Upper lobe of right lung (tissue), 1 donor: ENCODE data around the gene SEL1L3. TPM values are rescaled to one million over a fixed set of nuclear protein-coding genes. Genes with fewer than 3 reads are reported as not detected.

ENCODE experiments used
- ATAC-seq: fragments of 200-7000 bp; cut with Tn5 transposase; one replicate; pipeline ENCODE4 v1.9.1; 2020; ENCODE audit warnings: mild to moderate bottlenecking, moderate library complexity
- DNase-seq: peaks from one replicate; pipeline ENCODE4 v3.0.0-alpha.2; 2020
- H3K27ac ChIP-seq: fragments of 200-600 bp; one replicate; pipeline ENCODE4 v1.8.0; 2022
- H3K27me3 ChIP-seq: fragments of 200-600 bp; one replicate; pipeline ENCODE4 v1.8.0; 2022; ENCODE audit warnings: mild to moderate bottlenecking
- H3K36me3 ChIP-seq: fragments of 200-600 bp; one replicate; pipeline ENCODE4 v1.8.0; 2022
- H3K4me1 ChIP-seq: fragments of 200-600 bp; one replicate; pipeline ENCODE4 v1.8.0; 2022
- H3K4me3 ChIP-seq: fragments of 200-600 bp; one replicate; pipeline ENCODE4 v1.8.0; 2022; ENCODE audit warnings: mild to moderate bottlenecking
- H3K9me3 ChIP-seq: fragments of 200-600 bp; one replicate; pipeline ENCODE4 v1.8.0; 2022
- intact Hi-C: fragments of 100-400 bp; cut with DNase I; formaldehyde crosslinking; loops from one replicate; pipeline ENCODE4 v1.11.0; 2022
- total RNA-seq: library from RNA; stranded (reverse); fragmentation: NEBNext Ultra II Directional; extraction: Animal tissue kit (Norgen Biotek cat#: 25700); gene quantifications from one replicate; pipeline ENCODE4 v1.2.1, GENCODE V29; 2021
- TF ChIP-seq, protein P1 (sequence below): fragments of 200-600 bp; IDR thresholded peaks from one replicate; pipeline ENCODE4 v1.8.0; 2022; ENCODE audit warnings: antibody characterized with exemption
- donor health status: DM: no; HTN: yes; CAD: no; lungs with severe emphysema.

The SEL1L3 gene
- total RNA-seq, 1 donor from 2014 or later = 69.2 TPM

DNA sequence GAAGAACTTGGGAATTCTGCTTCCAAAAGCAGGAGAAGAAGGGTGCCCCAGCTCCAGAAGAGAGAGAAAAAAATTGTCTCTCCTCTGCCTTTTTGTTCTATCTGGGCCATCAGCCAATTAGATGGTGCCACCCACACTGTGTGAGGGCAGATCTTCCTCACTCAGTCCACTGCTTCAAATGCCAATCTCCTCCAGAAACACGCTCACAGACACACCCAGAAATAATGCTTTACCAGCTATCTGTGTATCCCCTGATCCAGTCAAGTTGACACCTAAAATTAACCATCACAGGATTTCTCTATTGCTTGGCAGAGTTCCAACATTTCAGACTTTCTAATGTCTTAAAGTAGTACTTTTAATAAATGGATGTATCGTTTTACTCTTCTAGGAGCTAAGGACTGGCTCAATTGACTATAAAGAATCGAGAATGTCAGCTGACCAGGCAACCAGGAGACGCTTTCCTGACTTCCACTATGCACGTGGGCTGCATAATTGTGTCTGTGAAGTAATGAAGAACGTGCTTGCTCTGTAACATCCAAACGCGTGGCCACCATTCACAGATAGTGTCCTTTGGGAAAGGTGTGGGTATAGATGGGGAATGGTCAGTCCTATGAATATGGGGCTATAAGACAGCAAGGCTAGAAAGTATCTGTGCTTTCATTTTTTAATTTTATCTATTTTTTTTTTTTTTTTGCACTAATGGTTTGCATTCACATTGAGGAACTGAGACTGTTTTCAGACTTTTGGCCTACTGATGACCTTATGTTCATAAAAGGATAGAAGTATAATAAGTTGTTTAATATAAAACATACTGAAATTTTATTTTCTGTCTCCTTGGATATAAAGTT, 41.3 kb upstream of the SEL1L3 start:
- no peak for DNase-seq
- no peaks in the 10 kb centered on the region for H3K9me3 ChIP-seq
- H3K27ac ChIP-seq = no peak overlapping the region
- H3K4me1 ChIP-seq = no peaks in the 10 kb centered on the region
- TF ChIP-seq, protein P1, sequence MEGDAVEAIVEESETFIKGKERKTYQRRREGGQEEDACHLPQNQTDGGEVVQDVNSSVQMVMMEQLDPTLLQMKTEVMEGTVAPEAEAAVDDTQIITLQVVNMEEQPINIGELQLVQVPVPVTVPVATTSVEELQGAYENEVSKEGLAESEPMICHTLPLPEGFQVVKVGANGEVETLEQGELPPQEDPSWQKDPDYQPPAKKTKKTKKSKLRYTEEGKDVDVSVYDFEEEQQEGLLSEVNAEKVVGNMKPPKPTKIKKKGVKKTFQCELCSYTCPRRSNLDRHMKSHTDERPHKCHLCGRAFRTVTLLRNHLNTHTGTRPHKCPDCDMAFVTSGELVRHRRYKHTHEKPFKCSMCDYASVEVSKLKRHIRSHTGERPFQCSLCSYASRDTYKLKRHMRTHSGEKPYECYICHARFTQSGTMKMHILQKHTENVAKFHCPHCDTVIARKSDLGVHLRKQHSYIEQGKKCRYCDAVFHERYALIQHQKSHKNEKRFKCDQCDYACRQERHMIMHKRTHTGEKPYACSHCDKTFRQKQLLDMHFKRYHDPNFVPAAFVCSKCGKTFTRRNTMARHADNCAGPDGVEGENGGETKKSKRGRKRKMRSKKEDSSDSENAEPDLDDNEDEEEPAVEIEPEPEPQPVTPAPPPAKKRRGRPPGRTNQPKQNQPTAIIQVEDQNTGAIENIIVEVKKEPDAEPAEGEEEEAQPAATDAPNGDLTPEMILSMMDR = no peak
- peak; percentile 48 for ATAC-seq
- H3K4me3 ChIP-seq = no peak overlapping the region
- H3K27me3 ChIP-seq = no peaks in the 10 kb centered on the region
- no peaks in the 10 kb centered on the region for H3K36me3 ChIP-seq
- intact Hi-C loops = no loop called here

DNA sequence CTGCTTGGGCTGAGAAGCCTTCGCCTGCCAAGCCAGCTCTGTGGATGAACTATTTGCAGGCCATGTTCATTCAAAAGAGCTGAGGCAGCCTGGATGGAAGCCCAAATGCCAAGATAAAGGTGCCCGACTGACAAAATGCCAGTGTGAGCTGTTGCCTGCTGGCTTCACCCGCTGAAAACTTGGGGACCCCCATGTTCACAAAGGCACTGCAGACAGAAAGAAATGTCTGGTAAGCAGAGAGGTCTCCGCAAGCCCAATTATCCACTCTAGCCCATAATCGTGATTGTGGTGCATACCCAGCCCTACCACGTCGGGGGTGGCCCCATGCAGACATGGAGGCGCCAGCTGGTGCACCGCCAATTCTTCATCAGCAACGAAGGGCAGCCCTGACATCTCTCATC, 38.2 kb upstream of the SEL1L3 start:
- intact Hi-C loops = no loop called here
- Histone ChIP-seq H3K4me3 (no peak overlapping the region), H3K27me3 (no peaks in the 10 kb centered on the region), H3K36me3 (no peaks in the 10 kb centered on the region), H3K27ac (no peak overlapping the region), H3K9me3 (no peaks in the 10 kb centered on the region), H3K4me1 (no peaks in the 10 kb centered on the region)
- ATAC-seq (no peak), DNase-seq (no peak)
- TF ChIP-seq, protein P1 = no peak

DNA sequence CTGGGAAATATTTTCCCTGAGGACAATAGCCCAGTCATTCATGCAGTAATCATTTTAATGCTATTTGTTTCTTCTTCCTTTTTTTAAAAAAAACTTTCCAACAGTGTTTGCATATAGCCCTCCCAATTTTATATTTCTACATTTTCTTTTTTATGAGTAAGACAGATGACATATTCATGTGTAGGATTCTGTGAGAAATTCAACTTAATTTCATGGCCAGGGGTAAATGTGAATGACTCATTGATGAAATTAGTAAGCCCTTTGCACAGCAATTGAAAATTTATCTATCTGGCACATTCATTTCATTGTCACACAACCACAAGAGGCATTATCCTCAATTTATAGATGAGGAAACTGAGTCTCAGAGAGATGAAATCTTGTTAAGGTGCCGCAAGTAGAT, 37.5 kb upstream of the SEL1L3 start:
- no peak overlapping the region for H3K4me3 ChIP-seq
- intact Hi-C loops = no loop called here
- no peak for DNase-seq
- TF ChIP-seq, protein P1 = no peak
- H3K4me1 ChIP-seq = no peaks in the 10 kb centered on the region
- no peaks in the 10 kb centered on the region for H3K27me3 ChIP-seq
- no peaks in the 10 kb centered on the region for H3K36me3 ChIP-seq
- ATAC-seq = no peak
- H3K27ac ChIP-seq = no peak overlapping the region
- H3K9me3 ChIP-seq = no peaks in the 10 kb centered on the region

DNA sequence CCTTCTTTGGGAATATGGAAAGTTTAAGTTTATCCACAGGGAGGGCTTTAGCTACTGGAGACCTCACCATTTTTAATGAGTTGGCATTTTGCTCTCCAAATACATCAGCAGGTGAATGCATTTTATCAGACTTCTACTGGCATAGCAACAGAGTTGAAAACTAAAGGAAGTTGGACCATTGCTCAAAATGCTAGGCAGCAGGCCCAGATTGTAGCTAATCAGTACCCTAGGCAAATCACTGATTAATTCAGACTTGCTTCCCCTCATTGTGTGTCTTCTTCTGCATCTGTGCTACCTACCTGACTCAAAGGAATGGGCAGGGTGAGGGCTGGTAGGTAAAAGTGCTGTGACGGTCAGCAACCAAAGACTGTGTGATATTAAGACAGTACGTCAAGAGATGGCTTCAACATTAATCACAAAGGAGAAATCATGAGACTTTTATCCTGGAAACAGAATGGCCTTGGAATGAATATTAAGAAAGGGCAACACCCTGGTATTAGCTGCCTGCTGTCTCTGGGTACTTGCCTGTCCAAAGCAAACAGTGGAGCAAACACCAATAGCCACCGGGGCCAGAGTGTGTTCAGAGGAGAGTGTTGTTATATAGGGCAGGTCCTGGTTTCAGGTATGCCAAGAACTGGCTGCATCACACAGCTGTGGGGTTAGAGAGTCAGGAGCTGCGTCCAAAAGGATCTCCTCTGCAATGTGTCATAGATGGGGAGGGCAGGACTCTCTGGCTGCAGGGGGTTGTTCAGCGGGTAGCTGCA, 34.2 kb upstream of the SEL1L3 start:
- intact Hi-C loops = no loop called here
- Histone ChIP-seq H3K36me3 (no peaks in the 10 kb centered on the region), H3K27ac (no peak overlapping the region), H3K4me1 (no peaks in the 10 kb centered on the region), H3K4me3 (no peak overlapping the region), H3K27me3 (no peaks in the 10 kb centered on the region), H3K9me3 (no peaks in the 10 kb centered on the region)
- TF ChIP-seq, protein P1 = no peak
- ATAC-seq (peak; percentile 92), DNase-seq (no peak)

DNA sequence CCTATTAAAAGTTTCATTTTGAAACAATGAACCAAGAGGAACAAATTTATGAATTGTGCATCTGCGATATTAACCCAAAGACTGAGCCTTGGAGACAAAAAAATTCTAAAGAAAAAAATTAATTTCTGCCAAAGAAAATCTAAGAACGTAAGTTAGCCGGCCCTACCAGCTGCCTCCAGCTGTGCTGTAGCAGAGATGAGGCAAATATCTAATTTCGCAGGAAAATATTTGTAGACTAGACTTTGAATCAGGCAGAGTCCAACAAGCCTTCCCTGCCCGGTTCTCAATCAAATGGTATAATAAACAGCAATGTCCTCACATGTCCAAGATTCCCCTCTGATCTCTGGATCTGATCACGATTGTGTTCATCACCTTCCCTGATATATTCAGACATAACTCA, 30.0 kb upstream of the SEL1L3 start:
- no peak for DNase-seq
- no peaks in the 10 kb centered on the region for H3K27me3 ChIP-seq
- TF ChIP-seq, protein P1 = no peak
- H3K9me3 ChIP-seq = no peaks in the 10 kb centered on the region
- H3K4me3 ChIP-seq = no peak overlapping the region
- H3K27ac ChIP-seq = no peak overlapping the region
- intact Hi-C loops = no loop called here
- H3K36me3 ChIP-seq = no peaks in the 10 kb centered on the region
- no peak for ATAC-seq
- H3K4me1 ChIP-seq = no peaks in the 10 kb centered on the region
